Embryonic facial prominence (tissue), 1 donor: ENCODE data around the gene ITGA5.
A peak's percentile ranks its signal among the peaks of the same experiment; 100 is the strongest.

ENCODE experiments used
- DNase-seq: peaks from one replicate; pipeline ENCODE4 v3.0.0-alpha.2; 2016; ENCODE audit errors: extremely low spot score

Gene ITGA5

DNA sequence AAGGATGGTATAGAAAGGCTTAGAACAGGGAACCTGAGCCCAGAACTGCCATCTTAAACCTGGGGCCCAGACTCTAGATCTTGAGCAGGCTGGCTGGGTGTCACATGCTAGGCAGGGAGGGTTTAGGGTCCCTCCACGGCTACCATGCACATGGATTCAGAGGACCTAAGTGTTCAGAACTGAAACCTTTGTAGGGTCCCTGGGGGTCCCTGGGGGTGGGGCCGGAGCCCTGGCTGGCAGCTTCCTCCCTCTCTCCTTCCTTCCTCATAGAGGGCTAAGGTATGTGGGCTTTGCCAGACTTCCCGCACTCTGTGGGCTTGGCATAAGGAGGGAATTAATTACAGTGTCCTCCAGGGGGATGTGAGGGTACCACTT lies 29.9 kb downstream of the ITGA5 start:
- no peak for DNase-seq

DNA sequence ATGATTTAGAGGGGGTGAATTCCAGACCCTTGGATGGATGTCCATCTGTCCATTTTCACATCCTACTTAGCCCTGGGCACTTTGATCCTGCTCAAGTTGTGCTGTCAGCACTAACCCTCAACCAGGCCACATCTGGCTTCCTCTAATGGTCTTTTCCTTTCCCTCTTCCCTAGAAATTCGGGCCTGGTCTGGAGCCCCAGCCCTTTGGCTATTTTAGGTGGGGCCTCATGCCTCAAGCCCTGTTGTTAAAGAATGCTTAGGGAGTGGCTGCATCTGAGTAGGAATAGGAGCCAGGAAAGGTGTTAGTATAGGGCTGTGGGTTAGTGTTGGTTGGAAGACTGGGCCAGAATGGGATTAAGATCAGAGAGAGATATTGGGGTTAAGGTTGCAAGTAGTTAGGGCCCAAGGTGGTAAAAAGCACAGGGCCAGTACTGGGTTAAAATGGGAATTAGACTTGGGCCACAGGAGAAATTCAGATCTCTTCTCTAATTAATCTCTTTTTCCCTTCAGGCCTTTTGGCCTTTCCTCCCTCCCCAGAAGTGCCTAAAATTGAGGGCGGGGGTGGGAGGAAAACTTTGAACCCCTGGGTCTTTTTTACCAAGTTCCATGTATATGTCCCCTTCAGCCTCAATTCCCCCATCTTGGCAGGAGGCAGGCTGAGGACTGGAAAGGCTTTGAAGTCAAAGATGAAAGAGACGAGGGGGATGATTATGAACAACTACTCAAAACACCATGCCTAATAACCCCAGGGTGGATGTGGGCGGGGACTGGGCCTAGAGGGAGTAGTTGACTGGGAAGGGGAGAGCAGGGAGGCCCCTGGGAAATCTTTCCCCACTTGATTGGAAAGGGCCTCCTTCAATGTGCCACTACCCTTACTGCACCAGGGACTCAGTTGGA lies 30.6 kb downstream of the ITGA5 start:
- DNase-seq = no peak

DNA sequence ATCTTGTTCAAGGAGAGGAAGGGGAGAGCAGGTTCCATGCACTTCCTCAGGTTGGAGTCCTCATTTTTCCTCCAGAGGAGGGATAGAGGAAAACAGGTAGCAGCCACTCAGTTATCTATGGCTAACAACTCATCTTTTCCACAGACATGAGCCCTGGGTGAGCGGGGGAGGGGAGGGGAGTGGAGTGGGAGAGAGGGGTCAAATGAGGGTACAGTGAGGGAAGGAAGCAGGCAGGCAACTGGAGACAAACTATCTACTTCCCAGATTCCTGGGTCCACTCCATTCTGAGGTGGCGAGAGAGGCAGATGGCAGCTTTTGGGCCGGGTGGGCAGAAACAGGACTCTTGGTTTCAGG lies 32.0 kb downstream of the ITGA5 start:
- no peak for DNase-seq

DNA sequence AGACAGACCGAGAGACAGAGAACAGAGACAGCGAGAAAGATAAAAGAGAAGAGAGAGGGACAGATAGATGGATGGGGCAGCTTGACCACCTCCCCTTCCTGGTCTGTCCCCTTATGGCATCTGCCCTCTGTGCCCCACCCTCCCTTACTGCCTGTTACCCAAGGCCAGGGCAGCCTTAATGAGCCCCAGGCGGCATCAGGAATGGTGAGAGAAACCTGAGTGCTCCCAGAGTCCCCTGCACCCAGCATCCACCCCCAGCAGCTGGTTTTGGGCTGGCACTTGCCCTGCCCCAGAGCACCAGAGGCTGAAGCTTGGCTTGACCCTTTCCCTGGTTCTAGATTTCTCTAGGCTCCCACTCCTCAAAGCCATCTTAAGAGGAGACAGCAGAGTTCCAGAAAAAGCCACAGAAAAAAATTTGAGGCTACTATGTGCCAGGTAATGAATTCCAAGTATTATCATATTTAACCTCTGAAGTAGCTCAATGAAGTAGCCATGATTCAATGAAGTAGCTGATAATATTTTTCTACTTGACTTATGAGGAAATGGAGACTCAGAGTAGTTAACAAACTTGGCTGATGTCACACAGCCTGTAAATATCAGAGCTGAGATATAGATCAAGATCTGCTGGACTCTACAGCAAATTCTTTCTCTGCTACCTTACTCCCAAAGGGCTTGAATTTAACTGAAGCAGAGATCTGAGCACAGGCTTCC lies 32.5 kb downstream of the ITGA5 start:
- DNase-seq = no peak

DNA sequence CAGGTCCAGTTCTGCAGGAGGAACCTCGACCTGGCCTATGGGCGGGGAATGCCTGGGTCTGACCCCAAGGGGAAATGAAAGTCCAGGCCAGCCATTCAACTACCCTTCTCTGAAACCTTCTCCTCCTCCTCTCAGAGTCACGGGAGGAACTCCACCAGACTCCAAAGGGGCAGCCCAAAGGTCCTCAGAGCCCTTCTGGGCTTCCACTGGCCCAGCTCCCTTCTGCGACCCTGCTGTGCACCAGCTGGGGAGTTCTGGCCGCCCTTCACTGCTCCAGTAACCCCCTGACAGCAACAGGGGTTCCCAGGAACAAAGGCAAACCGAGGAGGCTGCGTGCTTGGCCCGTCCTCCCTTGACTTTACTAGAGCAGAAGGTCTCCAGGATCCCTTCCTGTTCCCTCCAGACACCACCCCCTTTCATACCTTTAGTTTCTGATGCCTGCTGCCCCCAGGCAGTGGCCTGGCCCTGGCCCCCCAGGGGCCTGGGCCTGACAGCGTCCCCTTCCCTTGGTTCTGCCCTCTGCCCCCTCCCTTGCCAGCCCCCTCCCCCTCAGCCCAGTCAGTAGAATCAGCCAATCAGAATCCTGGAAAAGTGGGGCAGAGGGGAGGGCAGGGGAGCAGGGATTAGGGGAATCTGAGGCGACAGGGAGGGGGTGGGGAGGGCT lies 33.7 kb downstream of the ITGA5 start:
- DNase-seq = no peak

DNA sequence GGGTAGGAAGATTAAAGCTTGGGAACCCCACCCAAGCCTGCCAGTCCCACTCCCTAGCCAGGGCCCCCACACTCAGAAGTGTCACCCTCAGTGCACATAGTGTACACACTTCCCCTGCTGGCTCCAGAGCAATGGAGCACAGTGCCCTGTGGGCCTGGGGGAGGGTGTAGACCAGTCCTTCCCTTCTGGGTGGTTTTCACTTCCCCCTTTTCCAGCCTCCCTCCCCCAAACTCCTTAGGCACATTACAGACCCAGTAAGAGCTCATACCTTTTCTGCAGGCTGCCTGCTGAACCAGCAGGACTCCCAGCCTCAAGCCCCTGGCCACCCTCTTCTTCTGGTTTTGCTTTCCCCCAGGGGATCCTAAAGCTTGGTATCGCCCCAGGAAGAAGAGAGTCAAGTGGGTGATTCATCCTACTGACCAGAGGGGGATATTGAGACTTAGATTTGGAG lies 34.5 kb downstream of the ITGA5 start, which contains the start of gene ZNF385A:
Gene ZNF385A, minus strand, starts transcription at position 143 of the 451 bp plus-strand sequence. CDS start 219 bp downstream, outside the sequence.
- no peak for DNase-seq

DNA sequence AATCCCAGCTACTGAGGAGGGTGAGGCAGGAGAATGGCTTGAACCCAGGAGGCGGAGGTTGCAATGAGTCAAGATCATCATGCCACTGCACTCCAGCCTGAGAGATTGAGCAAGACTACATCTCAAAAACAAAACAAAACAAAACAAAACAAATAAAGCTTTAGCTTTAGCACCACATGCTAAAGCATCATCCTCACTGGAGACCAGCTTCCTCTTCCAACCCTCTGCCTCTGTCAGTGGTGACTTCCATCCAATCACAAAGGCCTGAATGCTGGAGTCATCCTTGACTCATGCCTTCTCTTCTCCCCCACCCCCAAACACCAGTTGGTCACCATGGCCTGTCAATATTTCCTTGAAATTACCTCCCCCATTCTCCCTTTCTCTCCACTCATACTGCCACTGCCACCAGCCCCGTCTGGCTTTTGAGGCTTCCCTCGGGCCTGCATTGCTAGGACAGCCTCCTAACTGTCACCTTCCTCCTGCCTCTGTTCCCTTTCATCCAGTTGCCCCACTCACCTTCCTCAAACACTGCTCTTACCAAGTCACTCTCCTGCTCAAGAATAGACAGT lies 35.9 kb downstream of the ITGA5 start:
- no peak for DNase-seq

DNA sequence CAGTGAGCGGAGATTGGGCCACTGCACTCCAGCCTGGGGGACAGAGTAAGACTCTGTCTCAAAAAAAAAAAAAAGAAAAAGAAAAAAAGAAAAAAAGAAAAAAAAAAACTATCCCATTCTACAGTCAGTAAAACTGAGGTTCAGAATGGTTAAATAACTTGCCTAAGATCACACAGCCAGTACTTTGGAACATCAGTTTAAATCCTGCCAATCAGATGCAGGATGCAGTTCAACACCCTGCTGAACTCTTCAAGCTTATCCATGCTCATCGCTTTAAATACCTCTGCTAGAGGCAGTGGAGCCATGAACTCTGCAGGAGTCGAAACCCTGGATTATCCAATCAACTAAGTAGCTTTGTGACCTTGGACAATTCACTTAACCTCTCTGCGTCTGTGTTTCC lies 37.9 kb downstream of the ITGA5 start:
- no peak for DNase-seq

DNA sequence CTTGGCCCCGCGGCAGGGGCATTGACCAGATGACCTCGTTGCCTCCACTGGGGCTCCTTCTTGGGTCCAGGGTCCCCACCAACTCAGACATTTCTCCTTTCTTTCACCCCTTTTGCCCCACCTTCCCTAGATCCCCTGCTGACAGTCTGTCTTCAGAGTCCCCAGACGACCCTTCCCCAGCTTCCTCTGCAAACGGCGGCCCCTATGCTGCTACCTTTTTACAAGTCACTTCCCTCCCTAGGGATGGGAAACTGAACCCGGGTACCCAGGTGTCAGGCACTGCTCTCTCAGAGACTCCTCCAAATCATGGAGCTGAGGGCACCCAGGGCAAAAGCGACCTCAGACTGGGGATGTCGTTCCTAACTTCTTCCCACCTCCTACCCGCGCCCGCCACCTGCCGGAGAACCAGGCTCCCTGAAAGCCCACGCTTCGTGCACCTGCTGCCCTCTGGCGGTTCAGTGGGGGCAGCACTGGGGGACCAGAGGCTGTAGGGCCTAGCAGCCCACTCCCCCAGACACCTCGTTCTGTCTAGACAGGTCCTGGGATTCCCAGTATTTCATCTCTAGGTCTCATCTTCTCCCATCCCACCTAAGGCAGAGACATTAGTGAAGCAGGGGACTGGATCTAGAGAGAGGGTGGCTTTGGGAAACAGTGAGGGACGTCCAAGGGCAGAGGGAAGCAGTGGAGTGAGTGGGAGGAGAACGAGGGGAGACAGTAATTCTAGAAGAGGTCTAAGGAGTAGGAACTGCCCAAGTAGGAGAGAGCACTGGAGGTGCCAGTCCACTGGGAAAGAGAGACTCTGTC lies 39.5 kb downstream of the ITGA5 start:
- peak; percentile 76 for DNase-seq

DNA sequence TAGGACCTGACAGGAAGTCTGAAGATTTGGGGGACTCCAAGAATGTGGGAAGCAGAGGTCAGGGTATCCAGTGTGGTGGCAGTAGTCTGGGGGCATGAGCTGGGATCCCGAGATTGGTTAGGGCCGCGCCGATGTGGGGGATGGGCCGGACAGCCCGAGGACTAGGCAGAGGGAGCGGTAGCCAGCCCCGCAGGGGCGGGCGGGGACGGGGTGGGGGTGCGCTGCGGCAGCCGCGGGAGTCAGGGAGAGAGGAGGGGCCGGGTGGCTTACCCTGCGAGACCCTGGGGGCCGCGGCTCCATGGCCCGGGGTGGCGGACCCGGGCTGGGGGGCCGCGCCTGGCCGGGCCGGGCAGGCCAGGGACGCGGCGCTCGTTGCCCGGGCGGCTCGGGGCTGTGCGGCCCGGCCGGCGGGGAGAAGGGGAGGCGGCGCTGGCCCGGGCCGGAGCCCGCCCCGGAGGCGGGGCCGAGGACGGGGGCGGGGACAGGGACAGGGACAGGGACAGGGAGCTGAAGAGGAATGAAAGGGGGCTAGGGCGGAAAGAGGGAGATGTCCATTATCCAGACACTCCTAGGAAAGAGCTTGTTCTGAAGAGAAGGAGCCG lies 40.2 kb downstream of the ITGA5 start:
- DNase-seq = no peak

DNA sequence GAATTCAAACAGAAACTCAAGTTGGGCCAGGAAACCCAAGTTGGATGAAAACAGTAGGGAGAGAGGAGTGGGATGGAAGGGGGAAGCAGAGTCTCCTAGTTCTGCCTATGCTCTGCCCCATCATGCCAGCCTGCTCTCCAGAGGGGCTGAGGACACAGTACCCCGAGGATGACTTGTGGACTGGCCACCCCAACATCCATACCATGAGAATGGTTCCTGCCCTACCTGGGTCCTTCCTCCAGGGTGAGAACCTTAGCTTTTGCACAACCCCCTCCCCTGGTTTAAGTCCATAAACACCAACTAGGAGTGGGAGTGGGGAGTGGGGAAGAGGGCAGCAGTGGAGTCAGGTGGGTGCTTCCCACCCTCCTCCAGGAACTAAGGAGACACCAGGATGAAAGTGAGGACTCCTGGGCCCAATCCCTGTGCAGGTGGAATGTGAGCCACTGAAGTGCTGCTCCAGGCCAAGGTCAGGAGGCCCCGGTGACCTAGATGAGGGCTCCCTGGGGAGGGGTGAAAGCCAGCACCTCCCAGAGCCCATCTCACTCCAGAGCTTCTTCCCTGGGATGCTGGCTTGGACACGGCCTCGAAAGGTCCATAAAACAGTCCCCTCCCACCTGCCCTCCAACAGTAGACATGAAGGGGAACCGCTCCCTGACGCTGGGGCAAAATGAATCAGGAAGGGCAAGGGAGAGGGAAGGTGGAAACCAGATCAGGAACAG lies 41.1 kb downstream of the ITGA5 start:
- no peak for DNase-seq

DNA sequence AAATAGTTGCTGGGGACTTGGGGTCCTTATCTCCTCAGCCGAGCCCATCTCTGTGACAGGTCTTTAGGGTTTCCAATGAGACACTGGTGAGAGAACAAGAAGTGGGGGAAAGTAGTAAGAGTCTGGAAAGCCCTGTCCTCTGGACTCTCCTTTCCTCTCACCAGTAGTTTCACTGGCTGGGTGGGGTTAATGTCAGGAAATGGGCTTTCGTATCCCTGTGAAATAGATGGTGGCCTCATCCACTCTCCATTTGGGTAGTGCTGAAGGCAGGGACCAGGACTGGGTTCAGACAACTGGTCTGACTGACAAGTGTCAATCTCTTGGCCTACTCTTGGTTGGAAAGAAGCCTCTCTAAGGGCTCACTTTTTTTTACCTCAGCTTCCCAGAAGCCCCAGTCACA lies 42.1 kb downstream of the ITGA5 start:
- DNase-seq = no peak

DNA sequence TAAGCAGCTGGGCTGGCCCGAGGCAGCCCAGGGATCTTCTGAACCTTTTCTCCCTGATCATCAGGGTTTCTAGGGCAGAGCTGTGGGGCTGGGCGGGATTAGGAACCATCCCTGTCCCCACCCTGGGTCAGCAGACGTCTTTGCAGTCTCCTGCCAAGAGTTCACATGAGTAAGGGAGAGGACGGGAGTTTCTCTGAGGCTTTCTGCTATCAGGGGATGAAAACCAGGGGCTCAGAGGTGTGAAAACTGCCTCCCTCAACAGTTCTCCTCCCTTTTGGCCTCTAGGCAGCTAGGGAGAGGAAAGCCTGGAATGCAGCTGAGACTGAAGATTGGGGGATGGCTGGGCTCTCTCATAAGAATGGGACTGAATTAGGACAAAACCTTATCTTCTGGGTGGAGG lies 42.5 kb downstream of the ITGA5 start:
- DNase-seq = no peak

DNA sequence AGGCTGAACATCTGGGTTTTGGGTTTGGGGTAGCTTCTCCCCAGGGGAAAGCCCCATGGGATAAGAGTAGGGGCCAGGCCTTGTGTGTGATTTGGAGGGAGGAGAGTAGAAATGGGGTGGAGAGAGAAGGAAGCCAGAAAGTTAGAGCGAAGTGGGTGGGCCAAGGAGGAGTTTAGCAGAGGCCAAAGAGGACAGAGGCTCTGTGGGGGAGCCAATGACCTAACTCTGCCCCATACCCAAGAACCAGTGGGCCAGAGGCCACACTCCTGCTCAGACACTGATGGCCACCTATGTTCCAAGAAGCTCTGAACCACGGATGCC lies 43.8 kb downstream of the ITGA5 start:
- no peak for DNase-seq

DNA sequence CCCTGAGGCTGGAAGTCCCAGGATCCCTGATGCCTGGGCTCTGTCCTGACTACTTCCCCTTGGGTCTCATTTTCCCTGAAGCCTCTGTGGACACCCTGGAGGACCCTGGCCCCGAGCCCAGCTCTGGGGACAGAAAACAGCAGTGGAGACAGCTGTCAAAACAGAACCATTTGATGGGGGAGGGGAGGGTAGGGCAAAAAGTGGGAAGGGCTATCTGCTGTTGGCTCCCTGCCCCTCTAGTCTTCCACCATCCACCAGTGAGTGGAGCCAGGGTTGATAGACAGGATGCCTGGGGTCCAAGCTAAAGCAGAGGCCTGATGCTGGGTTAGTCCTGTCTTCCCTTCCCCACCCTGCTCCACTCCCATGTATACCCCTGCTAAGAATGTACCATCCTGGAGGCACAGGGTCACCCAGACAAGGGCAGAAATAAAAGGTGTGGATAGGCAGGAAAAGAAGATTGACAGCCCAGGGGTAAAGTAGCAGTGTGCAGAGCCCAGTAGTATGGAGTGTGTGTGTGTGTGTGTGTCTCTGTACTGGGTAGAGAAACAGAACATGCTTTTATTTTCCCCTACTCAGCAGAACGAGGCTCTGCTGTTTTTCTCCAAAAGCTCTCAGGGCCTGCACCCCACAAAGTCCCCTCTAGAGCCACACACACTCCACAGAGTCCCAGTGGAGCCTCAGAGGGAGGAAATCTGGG lies 44.4 kb downstream of the ITGA5 start:
- DNase-seq = no peak

DNA sequence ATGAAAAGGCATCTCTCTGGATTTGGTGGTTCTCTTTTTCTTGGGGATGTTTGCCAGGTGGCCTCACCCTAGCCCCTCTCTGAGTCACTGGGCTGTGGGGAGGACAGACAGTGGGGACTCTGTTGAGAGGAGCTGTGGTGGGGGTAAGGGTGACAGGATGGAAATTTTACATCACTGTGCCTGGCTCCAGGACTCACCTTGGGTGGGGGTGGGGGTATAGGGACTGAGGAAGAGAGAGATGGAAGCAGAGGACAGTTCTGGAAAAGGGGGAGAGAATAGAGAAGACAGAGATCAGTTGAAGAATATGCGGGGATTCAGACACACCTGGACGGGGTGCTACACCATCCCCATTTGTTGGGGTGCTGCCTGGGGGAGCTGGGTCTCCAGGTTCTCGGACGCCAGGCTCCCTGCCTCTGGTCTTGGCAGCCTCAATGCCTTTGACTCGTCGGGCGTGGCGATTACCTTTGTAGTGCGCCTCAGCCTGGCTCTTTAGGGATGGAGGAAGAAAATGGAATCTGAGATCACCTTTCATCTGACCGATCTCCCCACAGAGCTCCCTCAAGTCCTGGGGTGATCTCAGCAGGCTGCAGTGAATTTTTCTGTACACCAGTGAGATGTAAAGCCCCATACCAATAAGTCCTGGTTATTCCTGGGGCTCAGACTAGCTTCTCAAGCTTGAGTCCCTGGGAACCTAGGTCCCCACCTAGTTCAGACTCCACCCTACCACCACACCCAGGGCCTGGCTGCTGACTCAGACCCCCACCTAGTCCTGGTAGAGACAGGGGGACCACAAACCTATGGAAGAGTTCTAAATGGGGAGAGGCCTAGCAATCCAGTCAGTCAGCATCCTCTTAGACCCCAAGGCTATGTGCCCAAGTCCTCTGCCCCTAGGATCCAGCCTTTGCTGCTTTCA lies 45.2 kb downstream of the ITGA5 start:
- DNase-seq = no peak

DNA sequence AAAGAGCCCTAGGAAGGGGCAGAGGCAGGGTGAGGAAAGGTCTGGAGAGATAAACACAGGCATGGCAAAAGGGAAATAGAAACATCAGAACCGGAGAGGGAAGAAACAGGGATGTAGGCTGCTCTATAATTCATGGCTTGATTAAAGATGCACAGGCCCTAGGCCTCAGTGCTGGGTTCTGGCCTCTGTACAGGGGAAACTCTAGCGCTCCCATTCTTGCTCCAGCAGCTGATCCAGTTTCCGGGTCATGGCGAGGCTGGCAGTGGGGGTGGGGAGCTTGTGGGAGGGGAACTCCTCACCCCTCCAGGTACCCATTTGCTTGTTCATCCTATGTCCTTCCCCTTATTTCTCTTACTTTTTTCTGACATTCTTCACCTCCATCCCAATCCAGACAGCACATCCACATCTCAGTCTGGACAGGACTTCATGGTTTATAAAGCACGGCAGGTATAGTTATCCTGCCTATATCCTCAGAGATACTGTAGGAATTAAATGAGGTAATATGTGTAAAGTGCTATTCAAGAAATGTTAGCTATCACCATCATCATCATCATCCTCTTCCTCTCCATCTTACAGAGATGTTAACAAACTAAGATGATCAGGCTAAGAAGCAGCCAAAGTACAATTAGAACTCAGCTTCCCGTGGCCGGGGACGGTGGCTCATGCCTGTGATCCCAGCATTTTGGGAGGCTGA lies 46.8 kb downstream of the ITGA5 start:
- DNase-seq = no peak
